Liver (tissue), 9 donors: Measurements from ENCODE around the gene LIMA1. TPM values are rescaled to one million over a fixed set of nuclear protein-coding genes. Genes with fewer than 3 reads are reported as not detected.

Source experiments
- DNase-seq: peaks from one replicate; pipeline ENCODE4 v3.0.0-alpha.2; 2017; ENCODE audit warnings: low spot score
- H3K27ac ChIP-seq, 2 donors: one replicate each; pipeline ENCODE4 v1.7.0; 2013; ENCODE audit warnings: inconsistent platforms in 2 of 2, low read length in 2 of 2, control low read depth in 1 of 2, low read depth in 1 of 2, mild to moderate bottlenecking in 1 of 2
- H3K27me3 ChIP-seq, 4 donors: one replicate each; pipeline versions ENCODE4 v1.6.1 to v1.7.0; 2013; ENCODE audit warnings: low read length in 3 of 4, inconsistent platforms in 1 of 4, mild to moderate bottlenecking in 1 of 4, moderate library complexity in 1 of 4; ENCODE audit not compliant: control insufficient read depth in 4 of 4, insufficient read depth in 4 of 4
- H3K36me3 ChIP-seq, 4 donors: one replicate each; pipeline versions ENCODE4 v1.6.1 to v1.7.0; 2013; ENCODE audit warnings: low read length in 3 of 4, mild to moderate bottlenecking in 3 of 4, low read depth in 1 of 4, moderate library complexity in 1 of 4; ENCODE audit not compliant: control insufficient read depth in 4 of 4, insufficient read depth in 3 of 4
- H3K4me1 ChIP-seq, 4 donors: one replicate each; pipeline versions ENCODE4 v1.6.1 to v1.7.0; 2013; ENCODE audit warnings: low read length in 3 of 4, mild to moderate bottlenecking in 3 of 4, moderate library complexity in 1 of 4; ENCODE audit not compliant: control insufficient read depth in 4 of 4, insufficient read depth in 4 of 4
- H3K4me3 ChIP-seq, 3 donors: one replicate each; pipeline versions ENCODE4 v1.6.1 to v1.7.0; 2013; ENCODE audit warnings: low read length in 3 of 3, control low read depth in 1 of 3, low read depth in 1 of 3, mild to moderate bottlenecking in 1 of 3
- H3K9ac ChIP-seq, 2 donors: one replicate each; pipeline ENCODE4 v1.7.0; 2013; ENCODE audit warnings: low read length in 2 of 2, mild to moderate bottlenecking in 2 of 2, moderate library complexity in 2 of 2, control low read depth in 1 of 2, low read depth in 1 of 2
- H3K9me3 ChIP-seq, 4 donors: one replicate each; pipeline versions ENCODE4 v1.6.1 to v1.7.0; 2013; ENCODE audit warnings: low read length in 3 of 4; ENCODE audit not compliant: control insufficient read depth in 4 of 4
- EGR1 ChIP-seq, 2 donors: IDR thresholded peaks; 2 replicates each; pipeline ENCODE4 v1.6.1; 2016 to 2018; ENCODE audit warnings: antibody characterized with exemption in 2 of 2, low read depth in 2 of 2
- FOXA1 ChIP-seq: IDR thresholded peaks from 2 replicates; pipeline ENCODE4 v1.6.1; 2016; ENCODE audit warnings: antibody characterized with exemption
- FOXA2 ChIP-seq: IDR thresholded peaks from 2 replicates; pipeline ENCODE4 v1.6.1; 2016; ENCODE audit warnings: antibody characterized with exemption
- GABPA ChIP-seq, 2 donors: IDR thresholded peaks in 1 of 2; conservative IDR thresholded peaks in 1 of 2; 2 replicates each; pipeline ENCODE4 v1.6.1; 2016; ENCODE audit warnings: antibody characterized with exemption in 2 of 2, mild to moderate bottlenecking in 1 of 2, moderate library complexity in 1 of 2
- HNF4A ChIP-seq, 2 donors: conservative IDR thresholded peaks; 2 replicates each; pipeline ENCODE4 v1.6.1; 2016; ENCODE audit warnings: antibody characterized with exemption in 2 of 2, mild to moderate bottlenecking in 2 of 2
- HNF4G ChIP-seq: IDR thresholded peaks from 2 replicates; pipeline ENCODE4 v1.6.1; 2016; ENCODE audit warnings: antibody characterized with exemption
- JUND ChIP-seq, 2 donors: IDR thresholded peaks; 2 replicates each; pipeline ENCODE4 v1.6.1; 2016; ENCODE audit warnings: antibody characterized with exemption in 2 of 2
- NR2F2 ChIP-seq: IDR thresholded peaks from 2 replicates; pipeline ENCODE4 v1.6.1; 2016; ENCODE audit warnings: antibody characterized with exemption
- RXRA ChIP-seq, 2 donors: IDR thresholded peaks; 2 replicates each; pipeline ENCODE4 v1.6.1; 2017 to 2018; ENCODE audit warnings: antibody characterized with exemption in 2 of 2, mild to moderate bottlenecking in 1 of 2
- SP1 ChIP-seq: IDR thresholded peaks from 2 replicates; pipeline ENCODE4 v1.6.1; 2018; ENCODE audit warnings: antibody characterized with exemption, mild to moderate bottlenecking
- YY1 ChIP-seq: IDR thresholded peaks from 2 replicates; pipeline ENCODE4 v1.6.1; 2016; ENCODE audit warnings: antibody characterized with exemption, mild to moderate bottlenecking
- WGBS: extraction: QIAGEN DNeasy Blood & Tissue Kit; methylation state at CpG from one replicate; pipeline ENCODE4 v1.1.7; 2013; 5-methylcytosine and 5-hydroxymethylcytosine counted together
- polyA plus RNA-seq, 2 donors: library from polyadenylated mRNA; stranded (reverse) in 1 of 2; unstranded in 1 of 2; fragments of 200-250 nt in 1 of 2; fragments of >200 nt in 1 of 2; fragmentation: Nextera tagmentation in 1 of 2; extraction: Ambion mirVana in 1 of 2; gene quantifications; one replicate each; pipeline versions ENCODE4 v1.2.1 to v1.2.3, GENCODE V29; 2013 to 2015
- total RNA-seq, 2 donors: library from RNA; depleted of rRNA; stranded (reverse); fragments of >200 nt; gene quantifications; one replicate each; pipeline ENCODE4 v1.2.3, GENCODE V29; 2014
- TF ChIP-seq, protein P1 (sequence below): IDR thresholded peaks from 2 replicates; pipeline ENCODE4 v1.6.1; 2016; ENCODE audit warnings: antibody characterized with exemption, mild to moderate bottlenecking
- TF ChIP-seq, protein P2 (sequence below): IDR thresholded peaks from 2 replicates; pipeline ENCODE4 v1.6.1; 2016; ENCODE audit warnings: antibody characterized with exemption
- TF ChIP-seq, protein P3 (sequence below): IDR thresholded peaks from 2 replicates; pipeline ENCODE4 v1.6.1; 2016; ENCODE audit warnings: antibody characterized with exemption
- TF ChIP-seq, protein P4 (sequence below): fragments of 150-350 bp; IDR thresholded peaks from 2 replicates; pipeline ENCODE4 v1.5.1; 2017; ENCODE audit warnings: improper control_type of control experiment, low read depth, low read length; ENCODE audit not compliant: missing input control
- TF ChIP-seq, protein P5 (sequence below): IDR thresholded peaks from 2 replicates; pipeline ENCODE4 v1.6.1; 2016; ENCODE audit warnings: antibody characterized with exemption
- donor health status: healthy.
- donor health status: healthy.
- donor health status: healthy.
- donor health status: healthy.
- donor health status: healthy.

LIMA1 gene
- total and polyA plus RNA-seq, 4 donors, result 8.1 to 17.5 (median 13.5) TPM

DNA sequence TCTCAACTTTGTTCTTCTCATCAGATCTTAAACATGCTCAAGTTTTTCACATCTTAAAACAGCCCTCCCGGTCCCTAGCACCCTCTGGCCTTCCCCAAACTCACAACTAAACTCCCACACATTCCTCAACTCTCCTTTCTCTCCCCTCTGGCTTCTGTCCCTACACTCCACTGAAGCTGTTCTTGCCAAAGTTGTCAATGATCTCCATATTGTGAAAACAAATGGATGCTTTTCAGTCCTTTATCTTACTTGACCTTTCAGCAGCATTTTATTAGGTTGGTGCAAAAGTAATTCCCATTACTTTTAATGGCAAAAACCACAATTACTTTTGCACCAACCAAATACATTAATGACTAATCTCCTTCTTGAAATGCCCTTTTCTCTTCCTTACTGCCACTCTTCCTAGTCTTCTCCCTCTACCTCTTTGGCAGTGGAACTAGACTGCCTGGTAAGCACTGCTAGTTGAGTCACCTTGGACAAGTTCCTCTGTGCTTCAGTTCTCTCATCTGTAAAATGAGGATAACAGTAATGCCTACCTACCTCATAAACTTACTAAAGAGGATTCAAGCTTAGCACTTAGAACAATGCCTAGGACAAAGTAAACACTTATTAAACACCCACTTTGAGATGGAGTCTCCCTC is 132.2 kb downstream of the LIMA1 start:
- 82% methylated on average over 1 of the region's 1 CpG for WGBS
- Histone ChIP-seq H3K4me3 (no peak overlapping the region), H3K9me3 (no peaks in the 10 kb centered on the region), H3K4me1 (no peaks in the 10 kb centered on the region), H3K9ac (no peak overlapping the region), H3K36me3 (no peaks in the 10 kb centered on the region), H3K27me3 (no peaks in the 10 kb centered on the region), H3K27ac (no peak overlapping the region)
- DNase-seq, result no peak
- TF ChIP-seq SP1 (no peak), FOXA1 (no peak), HNF4A (conservative IDR thresholded peaks at IDR 0.05) (no peak), EGR1 (IDR thresholded peaks at IDR 0.05; ENCODE audit: low read depth in 2 of 2) (no peak), NR2F2 (no peak), GABPA (IDR thresholded peaks at IDR 0.05 in 1 of 2, conservative IDR thresholded peaks at IDR 0.05 in 1 of 2) (no peak), RXRA (IDR thresholded peaks at IDR 0.05) (no peak), FOXA2 (no peak), YY1 (no peak), JUND (IDR thresholded peaks at IDR 0.05) (no peak)
- TF ChIP-seq, protein P1, sequence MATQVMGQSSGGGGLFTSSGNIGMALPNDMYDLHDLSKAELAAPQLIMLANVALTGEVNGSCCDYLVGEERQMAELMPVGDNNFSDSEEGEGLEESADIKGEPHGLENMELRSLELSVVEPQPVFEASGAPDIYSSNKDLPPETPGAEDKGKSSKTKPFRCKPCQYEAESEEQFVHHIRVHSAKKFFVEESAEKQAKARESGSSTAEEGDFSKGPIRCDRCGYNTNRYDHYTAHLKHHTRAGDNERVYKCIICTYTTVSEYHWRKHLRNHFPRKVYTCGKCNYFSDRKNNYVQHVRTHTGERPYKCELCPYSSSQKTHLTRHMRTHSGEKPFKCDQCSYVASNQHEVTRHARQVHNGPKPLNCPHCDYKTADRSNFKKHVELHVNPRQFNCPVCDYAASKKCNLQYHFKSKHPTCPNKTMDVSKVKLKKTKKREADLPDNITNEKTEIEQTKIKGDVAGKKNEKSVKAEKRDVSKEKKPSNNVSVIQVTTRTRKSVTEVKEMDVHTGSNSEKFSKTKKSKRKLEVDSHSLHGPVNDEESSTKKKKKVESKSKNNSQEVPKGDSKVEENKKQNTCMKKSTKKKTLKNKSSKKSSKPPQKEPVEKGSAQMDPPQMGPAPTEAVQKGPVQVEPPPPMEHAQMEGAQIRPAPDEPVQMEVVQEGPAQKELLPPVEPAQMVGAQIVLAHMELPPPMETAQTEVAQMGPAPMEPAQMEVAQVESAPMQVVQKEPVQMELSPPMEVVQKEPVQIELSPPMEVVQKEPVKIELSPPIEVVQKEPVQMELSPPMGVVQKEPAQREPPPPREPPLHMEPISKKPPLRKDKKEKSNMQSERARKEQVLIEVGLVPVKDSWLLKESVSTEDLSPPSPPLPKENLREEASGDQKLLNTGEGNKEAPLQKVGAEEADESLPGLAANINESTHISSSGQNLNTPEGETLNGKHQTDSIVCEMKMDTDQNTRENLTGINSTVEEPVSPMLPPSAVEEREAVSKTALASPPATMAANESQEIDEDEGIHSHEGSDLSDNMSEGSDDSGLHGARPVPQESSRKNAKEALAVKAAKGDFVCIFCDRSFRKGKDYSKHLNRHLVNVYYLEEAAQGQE, result no peak
- TF ChIP-seq, protein P2, sequence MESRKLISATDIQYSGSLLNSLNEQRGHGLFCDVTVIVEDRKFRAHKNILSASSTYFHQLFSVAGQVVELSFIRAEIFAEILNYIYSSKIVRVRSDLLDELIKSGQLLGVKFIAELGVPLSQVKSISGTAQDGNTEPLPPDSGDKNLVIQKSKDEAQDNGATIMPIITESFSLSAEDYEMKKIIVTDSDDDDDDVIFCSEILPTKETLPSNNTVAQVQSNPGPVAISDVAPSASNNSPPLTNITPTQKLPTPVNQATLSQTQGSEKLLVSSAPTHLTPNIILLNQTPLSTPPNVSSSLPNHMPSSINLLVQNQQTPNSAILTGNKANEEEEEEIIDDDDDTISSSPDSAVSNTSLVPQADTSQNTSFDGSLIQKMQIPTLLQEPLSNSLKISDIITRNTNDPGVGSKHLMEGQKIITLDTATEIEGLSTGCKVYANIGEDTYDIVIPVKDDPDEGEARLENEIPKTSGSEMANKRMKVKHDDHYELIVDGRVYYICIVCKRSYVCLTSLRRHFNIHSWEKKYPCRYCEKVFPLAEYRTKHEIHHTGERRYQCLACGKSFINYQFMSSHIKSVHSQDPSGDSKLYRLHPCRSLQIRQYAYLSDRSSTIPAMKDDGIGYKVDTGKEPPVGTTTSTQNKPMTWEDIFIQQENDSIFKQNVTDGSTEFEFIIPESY, result no peak
- TF ChIP-seq, protein P3, sequence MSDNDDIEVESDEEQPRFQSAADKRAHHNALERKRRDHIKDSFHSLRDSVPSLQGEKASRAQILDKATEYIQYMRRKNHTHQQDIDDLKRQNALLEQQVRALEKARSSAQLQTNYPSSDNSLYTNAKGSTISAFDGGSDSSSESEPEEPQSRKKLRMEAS, result no peak
- TF ChIP-seq, protein P4, sequence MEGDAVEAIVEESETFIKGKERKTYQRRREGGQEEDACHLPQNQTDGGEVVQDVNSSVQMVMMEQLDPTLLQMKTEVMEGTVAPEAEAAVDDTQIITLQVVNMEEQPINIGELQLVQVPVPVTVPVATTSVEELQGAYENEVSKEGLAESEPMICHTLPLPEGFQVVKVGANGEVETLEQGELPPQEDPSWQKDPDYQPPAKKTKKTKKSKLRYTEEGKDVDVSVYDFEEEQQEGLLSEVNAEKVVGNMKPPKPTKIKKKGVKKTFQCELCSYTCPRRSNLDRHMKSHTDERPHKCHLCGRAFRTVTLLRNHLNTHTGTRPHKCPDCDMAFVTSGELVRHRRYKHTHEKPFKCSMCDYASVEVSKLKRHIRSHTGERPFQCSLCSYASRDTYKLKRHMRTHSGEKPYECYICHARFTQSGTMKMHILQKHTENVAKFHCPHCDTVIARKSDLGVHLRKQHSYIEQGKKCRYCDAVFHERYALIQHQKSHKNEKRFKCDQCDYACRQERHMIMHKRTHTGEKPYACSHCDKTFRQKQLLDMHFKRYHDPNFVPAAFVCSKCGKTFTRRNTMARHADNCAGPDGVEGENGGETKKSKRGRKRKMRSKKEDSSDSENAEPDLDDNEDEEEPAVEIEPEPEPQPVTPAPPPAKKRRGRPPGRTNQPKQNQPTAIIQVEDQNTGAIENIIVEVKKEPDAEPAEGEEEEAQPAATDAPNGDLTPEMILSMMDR, result no peak
- TF ChIP-seq, protein P5, sequence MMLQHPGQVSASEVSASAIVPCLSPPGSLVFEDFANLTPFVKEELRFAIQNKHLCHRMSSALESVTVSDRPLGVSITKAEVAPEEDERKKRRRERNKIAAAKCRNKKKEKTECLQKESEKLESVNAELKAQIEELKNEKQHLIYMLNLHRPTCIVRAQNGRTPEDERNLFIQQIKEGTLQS, result no peak

DNA sequence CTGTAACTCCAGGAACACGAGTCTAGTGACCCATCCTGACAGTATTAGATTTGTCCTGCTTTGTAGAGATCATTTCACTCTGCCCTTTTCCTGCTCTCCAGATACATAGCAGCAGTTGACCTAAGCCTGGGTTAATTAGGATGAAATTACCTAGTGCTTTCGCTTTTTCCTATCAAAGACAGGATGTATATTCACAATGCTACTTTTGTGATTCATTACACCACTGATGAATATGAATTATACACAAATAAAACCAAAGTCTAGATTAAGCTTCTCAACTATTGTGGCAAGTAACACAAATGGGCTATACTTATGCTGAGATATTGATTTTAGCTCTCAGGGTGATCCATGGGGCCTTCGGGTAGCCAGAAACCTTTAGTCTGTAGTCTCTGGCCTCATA is 134.0 kb downstream of the LIMA1 start:
- Histone ChIP-seq H3K27ac (no peak overlapping the region), H3K4me3 (no peak overlapping the region), H3K9me3 (no peaks in the 10 kb centered on the region), H3K27me3 (no peaks in the 10 kb centered on the region), H3K9ac (no peak overlapping the region), H3K36me3 (peaks cover 0 to 2% (median 0%) of the 10 kb centered on the region in 4 donors), H3K4me1 (no peaks in the 10 kb centered on the region)
- DNase-seq, result no peak
- 75% methylated on average over 3 of the region's 3 CpGs for WGBS
- TF ChIP-seq HNF4G (no peak), EGR1 (IDR thresholded peaks at IDR 0.05; ENCODE audit: low read depth in 2 of 2) (no peak), FOXA2 (no peak)
- TF ChIP-seq, protein P4, result no peak
- TF ChIP-seq, protein P1, result no peak
- TF ChIP-seq, protein P5, result no peak
